AG04450 (cell line): ENCODE data around the gene UBE2K. TPM values are rescaled to one million over a fixed set of nuclear protein-coding genes. Genes with fewer than 3 reads are reported as not detected.
"Not testable (repeated sequence)": the region's sequence is repeated elsewhere in the genome, so short reads cannot be mapped to it uniquely, and the experiment has no call there.

ENCODE experiments used
- CTCF ChIA-PET: fragments of 300-600, 350-600 bp; formaldehyde crosslinking; extraction: SDS; loops from one replicate; lab custom pipeline; 2022; ENCODE audit warnings: antibody characterized with exemption, inconsistent platforms; lab: Charles Lee
- POLR2A ChIA-PET: fragments of 350-600 bp; formaldehyde crosslinking; extraction: SDS; loops from one replicate; lab custom pipeline; 2021; ENCODE audit warnings: antibody characterized with exemption, inconsistent platforms; lab: Yijun Ruan, JAX
- DNase-seq: peaks from one replicate; pipeline ENCODE4 v3.0.0-alpha.2; 2011; ENCODE audit warnings: low read depth, low spot score
- H3K27ac ChIP-seq: one replicate; pipeline ENCODE4 v1.5.1; 2012; ENCODE audit warnings: low read depth, low read length, control low read depth
- H3K27me3 ChIP-seq: one replicate; pipeline ENCODE4 v1.6.0; 2012; ENCODE audit warnings: low read length; ENCODE audit not compliant: control insufficient read depth, insufficient read depth
- H3K4me3 ChIP-seq: 2 replicates; pipeline ENCODE4 v1.5.1; 2011; ENCODE audit warnings: mild to moderate bottlenecking, low read depth, low read length, control low read depth
- H3K9me3 ChIP-seq: 2 replicates; pipeline ENCODE4 v1.5.1; 2012; ENCODE audit warnings: low read length; ENCODE audit not compliant: control insufficient read depth, insufficient read depth
- polyA plus RNA-seq: library from polyadenylated mRNA; depleted of rRNA; stranded (reverse); fragments of >200 nt; gene quantifications from 2 replicates; pipeline ENCODE4 v1.2.3, GENCODE V29; 2011
- TF ChIP-seq, protein P1 (sequence below): IDR thresholded peaks from 2 replicates; pipeline ENCODE4 v1.5.1; 2011; ENCODE audit warnings: low read depth, low read length, control low read depth, inconsistent platforms

Gene UBE2K
- polyA plus RNA-seq, 1 experiment, result 101 TPM

DNA sequence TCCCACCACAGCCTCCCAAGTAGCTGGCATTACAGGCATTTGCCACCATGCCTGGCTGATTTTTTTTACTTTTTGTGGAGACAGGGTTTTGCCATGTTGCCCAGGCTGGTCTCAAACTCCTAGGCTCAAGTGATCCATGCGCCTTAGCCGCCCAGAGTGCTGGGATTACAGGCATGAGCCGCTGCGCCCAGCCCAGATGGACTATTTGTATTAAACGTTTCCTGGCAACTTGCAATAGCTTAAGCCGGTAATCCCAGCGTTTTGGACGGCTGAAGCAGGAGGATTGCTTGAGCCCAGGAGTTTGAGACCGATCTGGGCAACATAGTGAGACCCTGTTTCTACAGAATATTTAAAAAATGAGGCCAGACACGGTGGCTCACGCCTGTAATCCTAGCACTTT, 18.4 kb downstream of the UBE2K start:
- ChIA-PET POLR2A (no interaction called here), CTCF (interaction anchor here (0.6 to 1.0 kb wide), 2 partner anchors 15 to 21 kb away, joined by 3 to 6 read pairs; no protein-coding TSS in a partner anchor)
- DNase-seq, result no peak
- no peak overlapping the region for H3K27ac ChIP-seq
- TF ChIP-seq, protein P1, sequence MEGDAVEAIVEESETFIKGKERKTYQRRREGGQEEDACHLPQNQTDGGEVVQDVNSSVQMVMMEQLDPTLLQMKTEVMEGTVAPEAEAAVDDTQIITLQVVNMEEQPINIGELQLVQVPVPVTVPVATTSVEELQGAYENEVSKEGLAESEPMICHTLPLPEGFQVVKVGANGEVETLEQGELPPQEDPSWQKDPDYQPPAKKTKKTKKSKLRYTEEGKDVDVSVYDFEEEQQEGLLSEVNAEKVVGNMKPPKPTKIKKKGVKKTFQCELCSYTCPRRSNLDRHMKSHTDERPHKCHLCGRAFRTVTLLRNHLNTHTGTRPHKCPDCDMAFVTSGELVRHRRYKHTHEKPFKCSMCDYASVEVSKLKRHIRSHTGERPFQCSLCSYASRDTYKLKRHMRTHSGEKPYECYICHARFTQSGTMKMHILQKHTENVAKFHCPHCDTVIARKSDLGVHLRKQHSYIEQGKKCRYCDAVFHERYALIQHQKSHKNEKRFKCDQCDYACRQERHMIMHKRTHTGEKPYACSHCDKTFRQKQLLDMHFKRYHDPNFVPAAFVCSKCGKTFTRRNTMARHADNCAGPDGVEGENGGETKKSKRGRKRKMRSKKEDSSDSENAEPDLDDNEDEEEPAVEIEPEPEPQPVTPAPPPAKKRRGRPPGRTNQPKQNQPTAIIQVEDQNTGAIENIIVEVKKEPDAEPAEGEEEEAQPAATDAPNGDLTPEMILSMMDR, result no peak
- H3K9me3 ChIP-seq, result no peaks in the 10 kb centered on the region; the same call in 1 of the 2 replicates
- H3K4me3 ChIP-seq, result no peak overlapping the region
- H3K27me3 ChIP-seq, result no peaks in the 10 kb centered on the region

DNA sequence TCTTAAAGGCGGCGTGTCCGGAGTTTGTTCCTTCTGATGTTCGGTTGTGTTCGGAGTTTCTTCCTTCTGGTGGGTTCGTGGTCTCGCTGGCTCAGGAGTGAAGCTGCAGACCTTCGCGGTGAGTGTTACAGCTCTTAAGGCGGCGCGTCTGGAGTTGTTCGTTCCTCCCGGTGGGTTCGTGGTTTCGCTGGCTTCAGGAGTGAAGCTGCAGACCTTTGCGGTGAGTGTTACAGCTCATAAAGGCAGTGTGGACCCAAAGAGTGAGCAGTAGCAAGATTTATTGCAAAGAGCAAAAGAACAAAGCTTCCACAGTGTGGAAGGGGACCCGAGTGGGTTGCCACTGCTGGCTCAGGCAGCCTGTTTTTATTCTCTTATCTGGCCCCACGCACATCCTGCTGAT, 19.8 kb downstream of the UBE2K start:
- H3K27ac ChIP-seq, DNase-seq, CTCF ChIA-PET, H3K9me3 ChIP-seq, H3K27me3 ChIP-seq, H3K4me3 ChIP-seq, POLR2A ChIA-PET: not testable (repeated sequence)

DNA sequence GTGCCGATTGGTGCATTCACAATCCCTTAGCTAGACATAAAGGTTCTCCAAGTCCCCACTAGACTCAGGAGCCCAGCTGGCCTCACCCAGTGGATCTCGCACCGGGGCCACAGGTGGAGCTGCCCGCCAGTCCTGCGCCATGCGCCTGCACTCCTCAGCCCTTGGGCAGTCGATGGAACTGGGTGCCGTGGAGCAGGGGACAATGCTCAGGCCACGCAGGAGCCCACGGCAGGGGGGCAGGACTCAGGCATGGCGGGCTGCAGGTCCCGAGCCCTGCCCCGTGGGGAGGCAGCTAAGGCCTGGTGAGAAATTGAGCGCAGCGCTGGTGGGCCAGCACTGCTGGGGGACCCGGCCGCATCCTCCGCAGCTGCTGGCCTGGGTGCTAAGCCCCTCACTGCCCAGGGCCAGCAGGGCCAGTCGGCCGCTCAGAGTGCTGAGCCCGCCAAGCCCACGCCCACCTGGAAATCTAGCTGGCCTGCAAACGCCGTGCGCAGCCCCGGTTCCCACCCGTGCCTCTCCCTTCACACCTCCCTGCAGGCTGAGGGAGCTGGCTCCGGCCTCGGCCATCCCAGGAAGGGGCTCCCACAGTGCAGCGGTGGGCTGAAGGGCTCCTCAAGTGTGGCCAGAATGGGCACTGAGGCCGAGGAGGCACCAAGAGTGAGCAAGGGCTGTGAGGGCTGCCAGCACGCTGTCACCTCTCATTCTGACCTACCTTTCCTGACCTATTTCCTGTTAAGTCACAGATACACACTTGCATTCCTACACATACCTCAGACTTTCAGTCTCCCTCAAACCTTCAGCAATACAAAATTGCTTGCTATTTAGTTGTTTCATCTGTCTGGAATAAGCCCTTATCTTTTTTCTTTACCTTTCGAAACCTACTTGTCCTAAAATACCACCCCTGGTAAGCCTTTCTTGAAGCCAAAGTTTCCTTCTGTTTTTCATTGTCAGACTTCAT, 20.7 kb downstream of the UBE2K start:
- no peak for DNase-seq
- TF ChIP-seq, protein P1, result no peak
- POLR2A ChIA-PET, result no interaction called here
- Histone ChIP-seq H3K27ac (no peak overlapping the region), H3K27me3 (no peaks in the 10 kb centered on the region), H3K9me3 (no peaks in the 10 kb centered on the region; the same call in 1 of the 2 replicates), H3K4me3 (no peak overlapping the region)
- CTCF ChIA-PET, result no interaction called here

DNA sequence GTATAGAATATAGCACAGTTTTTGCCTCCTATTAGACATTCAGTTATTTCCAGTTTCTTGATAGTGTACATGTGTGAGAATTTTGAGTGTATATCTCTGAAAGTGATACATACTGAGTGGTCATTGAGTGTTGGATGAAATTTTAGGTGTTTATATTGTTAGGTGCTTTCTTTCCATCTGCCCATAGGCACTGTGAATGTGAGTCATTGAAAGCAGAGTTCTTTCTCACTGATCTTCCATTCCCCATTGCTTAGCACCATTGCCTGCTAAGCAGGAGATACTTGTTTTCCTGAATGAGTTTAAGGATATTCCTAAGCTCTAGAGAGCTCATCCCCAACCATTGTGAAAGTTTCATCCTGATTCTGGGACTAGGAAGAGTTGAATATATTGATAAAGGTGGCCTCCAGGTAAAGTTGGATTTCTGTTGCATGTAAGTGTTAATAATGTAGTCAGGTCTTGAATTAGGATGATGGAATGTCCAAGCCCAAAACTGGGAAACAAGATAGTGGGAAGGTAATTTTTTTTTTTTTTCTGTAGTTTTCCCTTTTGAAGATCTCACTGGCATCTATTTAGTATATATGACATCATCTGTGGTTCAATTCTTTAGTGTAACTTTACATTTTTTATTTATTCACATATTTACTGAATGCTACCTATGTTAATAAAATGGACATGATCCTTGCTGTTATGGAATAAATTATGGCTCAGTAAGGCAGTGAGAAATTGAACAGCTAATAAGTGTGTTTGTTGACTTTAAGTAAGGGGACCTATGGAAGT, 22.1 kb downstream of the UBE2K start:
- TF ChIP-seq, protein P1, result no peak
- ChIA-PET CTCF (no interaction called here), POLR2A (interaction anchor here (0.6 kb wide), 1 partner anchor 14 kb away, joined by 4 read pairs; no protein-coding TSS in a partner anchor)
- DNase-seq, result no peak
- no peaks in the 10 kb centered on the region; the same call in 1 of the 2 replicates for H3K9me3 ChIP-seq
- no peaks in the 10 kb centered on the region for H3K27me3 ChIP-seq
- H3K27ac ChIP-seq, result no peak overlapping the region
- no peak overlapping the region for H3K4me3 ChIP-seq

DNA sequence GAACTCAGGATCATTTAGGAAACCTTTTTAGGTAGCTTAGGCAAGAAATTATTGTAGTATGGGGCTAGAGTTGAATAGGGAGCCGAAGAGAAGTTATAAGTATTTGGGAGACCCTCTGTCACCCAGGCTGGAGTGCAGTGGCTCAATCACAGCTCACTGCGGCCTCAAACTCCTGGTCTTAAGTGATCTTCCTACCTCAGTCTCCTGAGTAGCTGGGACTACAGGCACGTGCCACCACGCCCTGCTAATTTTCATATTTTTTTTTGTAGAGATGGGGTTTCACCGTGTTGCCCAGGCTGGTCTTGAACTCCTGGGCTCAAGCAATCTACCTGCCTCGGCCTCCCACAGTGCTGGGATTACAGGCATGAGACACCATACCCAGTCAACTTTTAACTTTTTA, 23.3 kb downstream of the UBE2K start:
- CTCF ChIA-PET, H3K27ac ChIP-seq, DNase-seq, H3K4me3 ChIP-seq, H3K9me3 ChIP-seq, H3K27me3 ChIP-seq: not testable (repeated sequence)
- POLR2A ChIA-PET, result interaction anchor here (0.6 kb wide), 1 partner anchor 29 kb away, joined by 5 read pairs; no protein-coding TSS in a partner anchor
